ENCODE results near the gene MBP.
A peak's percentile ranks its signal among the peaks of the same experiment; 100 is the strongest.

Gene MBP

DNA sequence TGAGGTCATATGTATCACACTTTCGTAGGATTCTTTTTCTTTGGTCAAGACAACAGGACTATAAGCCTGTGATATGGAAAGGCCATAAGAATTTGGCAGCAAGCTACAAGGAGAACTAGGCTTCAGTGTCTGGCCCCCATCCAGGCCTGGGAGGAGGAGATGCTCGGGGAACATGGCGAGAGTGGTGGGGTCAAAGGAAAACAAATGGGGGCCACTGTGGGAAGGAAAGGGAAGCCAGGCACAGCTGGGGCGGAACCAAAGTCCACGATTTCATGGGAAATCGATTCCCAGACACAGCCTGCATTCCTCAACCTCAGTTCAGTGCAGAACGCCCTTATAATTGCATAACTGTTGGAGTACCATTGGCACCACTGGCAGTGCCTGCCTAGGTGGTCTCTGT, 58.2 kb downstream of the MBP start:
- ATAC-seq (replicated peaks; ENCODE audit: extremely low read depth, poor library complexity, severe bottlenecking) (no peak), DNase-seq (ENCODE audit: low spot score in 2 of 2) (no peak)
- Mint-ChIP-seq H3K4me3 (peak overlapping the region; percentile 50), H3K36me3 (ENCODE audit: insufficient read depth) (peaks cover 44% of the 10 kb centered on the region), H3K9me3 (no peaks in the 10 kb centered on the region), H3K27me3 (no peaks in the 10 kb centered on the region), H3K27ac (ENCODE audit: low read depth) (peak overlapping the region; percentile 91), H3K4me1 (peaks cover 92% of the 10 kb centered on the region)

DNA sequence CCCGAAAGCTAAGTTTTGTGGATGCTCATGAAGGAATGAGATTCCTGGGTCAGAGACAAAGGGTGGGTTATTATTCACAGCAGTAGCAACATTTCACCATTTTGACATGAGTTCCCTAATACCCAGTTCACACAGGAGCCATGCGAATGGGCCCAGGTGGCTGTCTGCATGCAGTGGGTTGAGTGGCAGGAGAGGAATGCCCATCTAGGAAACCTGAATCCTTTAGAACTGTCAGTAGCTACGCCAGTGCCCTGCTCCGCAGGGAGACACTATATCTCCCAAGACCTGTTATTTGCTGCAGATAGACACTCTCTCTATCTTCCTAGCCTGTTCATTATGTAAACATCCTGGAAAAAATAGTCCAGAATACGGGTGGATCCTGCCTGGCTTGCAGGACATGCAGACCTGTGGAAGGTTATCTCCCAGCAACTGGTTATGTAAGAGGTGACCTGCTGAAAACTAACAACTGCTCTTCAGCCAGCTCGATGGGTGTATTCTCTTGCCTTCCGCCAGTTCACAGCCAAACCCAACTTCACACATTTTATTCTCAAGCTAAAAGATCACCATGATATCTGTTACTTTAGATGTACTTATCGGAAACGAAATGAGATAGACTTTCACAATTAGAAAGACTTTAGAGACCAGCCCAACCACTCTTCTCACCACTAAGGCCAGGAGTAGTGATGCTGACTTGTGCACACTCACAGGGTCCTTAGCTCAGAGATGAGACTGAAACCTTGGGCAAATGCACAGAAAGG, 59.1 kb downstream of the MBP start:
- peak in 1 of 2 donors; percentile 60 for DNase-seq (ENCODE audit: low spot score in 2 of 2)
- H3K4me1 Mint-ChIP-seq = peaks cover 92% of the 10 kb centered on the region
- peak overlapping the region; percentile 94 for H3K27ac Mint-ChIP-seq (ENCODE audit: low read depth)
- peak; percentile 82 for ATAC-seq (replicated peaks; ENCODE audit: extremely low read depth, poor library complexity, severe bottlenecking)
- H3K4me3 Mint-ChIP-seq = peak overlapping the region; percentile 50
- H3K27me3 Mint-ChIP-seq = no peaks in the 10 kb centered on the region
- H3K36me3 Mint-ChIP-seq (ENCODE audit: insufficient read depth) = peaks cover 49% of the 10 kb centered on the region
- no peaks in the 10 kb centered on the region for H3K9me3 Mint-ChIP-seq

DNA sequence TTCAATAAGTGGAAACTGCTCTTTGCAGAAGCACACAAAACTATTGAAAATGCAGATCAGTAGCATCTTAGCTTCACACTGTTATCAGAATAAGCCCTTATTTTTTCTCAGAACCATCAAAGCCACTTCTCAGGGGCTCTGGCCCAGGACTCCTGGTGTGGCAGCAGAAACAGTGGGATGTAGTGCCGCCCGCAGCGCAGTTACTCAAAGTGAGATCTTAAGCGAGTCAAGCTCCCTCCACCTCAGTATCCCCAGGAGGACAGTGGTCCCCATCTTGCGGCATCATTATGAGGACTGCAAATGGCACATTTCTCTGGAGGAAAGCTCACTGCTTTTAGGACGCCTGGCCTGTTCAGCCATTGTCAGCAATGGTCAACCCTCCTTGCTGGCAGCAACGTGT, 60.0 kb downstream of the MBP start:
- Mint-ChIP-seq H3K4me1 (peaks cover 92% of the 10 kb centered on the region), H3K27ac (ENCODE audit: low read depth) (peak overlapping the region; percentile 94), H3K27me3 (no peaks in the 10 kb centered on the region), H3K9me3 (no peaks in the 10 kb centered on the region), H3K4me3 (peak overlapping the region; percentile 71), H3K36me3 (ENCODE audit: insufficient read depth) (peaks cover 54% of the 10 kb centered on the region)
- ATAC-seq (replicated peaks; ENCODE audit: extremely low read depth, poor library complexity, severe bottlenecking) = no peak
- DNase-seq (ENCODE audit: low spot score in 2 of 2) = no peak

DNA sequence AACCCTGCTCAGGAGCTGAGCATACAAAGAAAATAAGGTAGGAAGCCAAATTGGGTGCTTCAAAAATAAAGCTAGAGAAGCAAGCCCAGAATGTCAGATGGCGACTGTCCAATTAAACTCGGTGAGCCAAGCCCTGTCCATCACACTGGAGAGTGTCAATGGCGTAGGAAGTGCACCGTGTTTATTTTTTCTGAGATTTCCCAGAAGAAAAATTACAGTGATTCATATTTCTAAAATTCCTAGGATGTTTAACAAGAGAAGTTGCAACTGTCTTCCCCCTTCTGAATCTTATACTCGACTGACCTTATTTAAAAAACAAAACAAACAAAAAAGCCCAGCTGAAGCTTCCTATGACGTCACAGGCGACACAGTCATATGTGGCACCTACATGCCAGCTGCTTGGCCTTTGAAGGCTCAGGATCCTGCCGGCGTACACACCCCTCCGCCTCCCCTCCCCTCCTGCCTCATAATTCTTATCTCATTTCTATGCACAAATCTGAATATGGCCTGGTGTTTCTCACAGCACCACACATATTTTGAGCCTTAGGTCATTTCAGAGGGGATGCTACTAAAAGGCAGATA, 60.8 kb downstream of the MBP start:
- ATAC-seq (replicated peaks; ENCODE audit: extremely low read depth, poor library complexity, severe bottlenecking) (peak; percentile 55), DNase-seq (ENCODE audit: low spot score in 2 of 2) (peak in 1 of 2 donors; percentile 77)
- H3K4me1 Mint-ChIP-seq = peaks cover 95% of the 10 kb centered on the region
- H3K4me3 Mint-ChIP-seq = peak overlapping the region; percentile 71
- H3K9me3 Mint-ChIP-seq = no peaks in the 10 kb centered on the region
- H3K27ac Mint-ChIP-seq (ENCODE audit: low read depth) = peak overlapping the region; percentile 94
- peaks cover 61% of the 10 kb centered on the region for H3K36me3 Mint-ChIP-seq (ENCODE audit: insufficient read depth)
- H3K27me3 Mint-ChIP-seq = no peaks in the 10 kb centered on the region

DNA sequence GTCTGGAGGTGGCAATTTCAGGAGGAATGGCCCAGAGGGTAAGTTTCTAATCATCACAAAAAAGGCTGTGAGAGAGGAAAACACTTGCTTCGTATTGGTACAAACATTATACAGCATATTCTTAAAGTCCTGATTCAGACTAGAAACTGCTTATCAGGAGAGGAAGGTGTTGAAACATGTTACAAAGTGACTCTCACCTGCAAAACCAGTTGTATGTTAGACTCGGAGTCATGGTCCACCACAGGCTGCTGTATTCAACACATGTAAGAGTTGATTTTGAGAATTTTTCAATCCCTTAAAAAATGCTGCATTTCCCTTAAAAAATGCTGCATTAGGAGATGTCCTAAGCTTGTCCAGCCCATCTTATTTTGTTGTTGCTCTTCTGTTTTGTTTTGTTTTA, 61.5 kb downstream of the MBP start:
- no peaks in the 10 kb centered on the region for H3K27me3 Mint-ChIP-seq
- no peak for DNase-seq (ENCODE audit: low spot score in 2 of 2)
- H3K4me1 Mint-ChIP-seq = peaks cover 95% of the 10 kb centered on the region
- no peak for ATAC-seq (replicated peaks; ENCODE audit: extremely low read depth, poor library complexity, severe bottlenecking)
- H3K27ac Mint-ChIP-seq (ENCODE audit: low read depth) = peak overlapping the region; percentile 94
- peaks cover 57% of the 10 kb centered on the region for H3K36me3 Mint-ChIP-seq (ENCODE audit: insufficient read depth)
- H3K4me3 Mint-ChIP-seq = peak overlapping the region; percentile 71
- H3K9me3 Mint-ChIP-seq = no peaks in the 10 kb centered on the region

DNA sequence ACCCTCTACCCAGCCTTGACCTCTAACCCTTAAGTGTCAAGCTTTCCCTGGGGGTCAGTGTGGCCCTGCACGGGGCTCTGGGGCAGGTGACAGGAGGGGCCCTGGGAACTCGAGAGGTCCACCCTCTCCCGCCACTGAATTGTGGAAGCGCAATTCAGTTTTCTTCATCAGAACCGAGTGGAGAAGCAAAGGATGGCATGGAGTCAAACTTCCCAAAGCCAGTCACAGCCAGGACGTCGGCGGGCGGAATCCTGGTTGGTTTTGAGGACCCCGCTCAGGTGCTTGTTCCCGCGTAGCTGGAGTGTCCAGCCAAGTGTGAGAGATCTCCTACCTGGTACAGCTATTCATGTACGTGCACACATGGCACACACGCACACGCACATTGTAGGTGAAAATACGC, 62.0 kb downstream of the MBP start:
- H3K4me3 Mint-ChIP-seq = peak overlapping the region; percentile 71
- H3K27me3 Mint-ChIP-seq = no peaks in the 10 kb centered on the region
- peaks cover 61% of the 10 kb centered on the region for H3K36me3 Mint-ChIP-seq (ENCODE audit: insufficient read depth)
- H3K4me1 Mint-ChIP-seq = peaks cover 95% of the 10 kb centered on the region
- ATAC-seq (replicated peaks; ENCODE audit: extremely low read depth, poor library complexity, severe bottlenecking) (no peak), DNase-seq (ENCODE audit: low spot score in 2 of 2) (no peak)
- H3K27ac Mint-ChIP-seq (ENCODE audit: low read depth) = peak overlapping the region; percentile 94
- H3K9me3 Mint-ChIP-seq = no peaks in the 10 kb centered on the region

DNA sequence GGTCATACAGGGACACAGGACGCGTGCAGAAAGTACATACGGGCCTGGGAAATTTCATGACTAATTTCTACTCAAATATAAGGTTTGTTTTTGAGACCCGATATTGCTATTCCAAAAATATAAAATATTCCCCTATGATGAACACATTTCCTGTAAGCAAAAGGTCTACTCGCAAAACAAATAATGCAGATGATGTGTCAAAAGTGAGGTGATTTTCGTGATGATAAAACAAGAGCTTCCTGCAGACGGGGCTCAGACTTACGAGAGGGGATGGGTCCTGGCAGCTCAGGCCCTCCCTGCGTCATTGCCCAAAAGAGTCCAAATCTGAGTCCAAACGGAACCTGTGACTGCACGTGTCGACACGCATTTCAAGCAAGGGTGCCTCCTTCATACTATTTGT, 62.7 kb downstream of the MBP start:
- Mint-ChIP-seq H3K9me3 (no peaks in the 10 kb centered on the region), H3K4me3 (peak overlapping the region; percentile 71), H3K27ac (ENCODE audit: low read depth) (peak overlapping the region; percentile 94), H3K27me3 (no peaks in the 10 kb centered on the region), H3K4me1 (peaks cover 95% of the 10 kb centered on the region), H3K36me3 (ENCODE audit: insufficient read depth) (peaks cover 64% of the 10 kb centered on the region)
- DNase-seq (ENCODE audit: low spot score in 2 of 2) (no peak), ATAC-seq (replicated peaks; ENCODE audit: extremely low read depth, poor library complexity, severe bottlenecking) (no peak)

DNA sequence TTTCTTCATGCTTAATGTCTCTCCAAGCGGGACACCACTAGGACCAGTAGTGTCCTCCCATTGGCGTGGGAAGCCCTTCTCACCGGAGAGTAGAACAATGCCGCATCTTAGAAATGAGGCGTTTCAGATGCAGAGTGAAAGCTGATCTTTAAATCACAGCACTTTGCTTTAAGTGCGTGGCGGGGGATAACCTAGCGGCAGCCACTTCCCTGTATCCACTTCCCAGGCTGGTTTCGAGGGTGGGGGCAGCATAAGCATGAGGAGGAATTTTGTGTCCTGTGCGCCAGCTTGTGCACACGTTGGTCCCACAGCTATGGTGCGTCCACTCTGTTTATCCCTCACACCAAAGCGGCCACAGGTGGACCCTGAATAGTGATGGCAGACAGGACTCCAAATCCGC, 63.1 kb downstream of the MBP start:
- Mint-ChIP-seq H3K27ac (ENCODE audit: low read depth) (peak overlapping the region; percentile 94), H3K36me3 (ENCODE audit: insufficient read depth) (peaks cover 64% of the 10 kb centered on the region), H3K9me3 (no peaks in the 10 kb centered on the region), H3K4me1 (peaks cover 94% of the 10 kb centered on the region), H3K4me3 (peak overlapping the region; percentile 71), H3K27me3 (no peaks in the 10 kb centered on the region)
- DNase-seq (ENCODE audit: low spot score in 2 of 2) (no peak), ATAC-seq (replicated peaks; ENCODE audit: extremely low read depth, poor library complexity, severe bottlenecking) (no peak)

DNA sequence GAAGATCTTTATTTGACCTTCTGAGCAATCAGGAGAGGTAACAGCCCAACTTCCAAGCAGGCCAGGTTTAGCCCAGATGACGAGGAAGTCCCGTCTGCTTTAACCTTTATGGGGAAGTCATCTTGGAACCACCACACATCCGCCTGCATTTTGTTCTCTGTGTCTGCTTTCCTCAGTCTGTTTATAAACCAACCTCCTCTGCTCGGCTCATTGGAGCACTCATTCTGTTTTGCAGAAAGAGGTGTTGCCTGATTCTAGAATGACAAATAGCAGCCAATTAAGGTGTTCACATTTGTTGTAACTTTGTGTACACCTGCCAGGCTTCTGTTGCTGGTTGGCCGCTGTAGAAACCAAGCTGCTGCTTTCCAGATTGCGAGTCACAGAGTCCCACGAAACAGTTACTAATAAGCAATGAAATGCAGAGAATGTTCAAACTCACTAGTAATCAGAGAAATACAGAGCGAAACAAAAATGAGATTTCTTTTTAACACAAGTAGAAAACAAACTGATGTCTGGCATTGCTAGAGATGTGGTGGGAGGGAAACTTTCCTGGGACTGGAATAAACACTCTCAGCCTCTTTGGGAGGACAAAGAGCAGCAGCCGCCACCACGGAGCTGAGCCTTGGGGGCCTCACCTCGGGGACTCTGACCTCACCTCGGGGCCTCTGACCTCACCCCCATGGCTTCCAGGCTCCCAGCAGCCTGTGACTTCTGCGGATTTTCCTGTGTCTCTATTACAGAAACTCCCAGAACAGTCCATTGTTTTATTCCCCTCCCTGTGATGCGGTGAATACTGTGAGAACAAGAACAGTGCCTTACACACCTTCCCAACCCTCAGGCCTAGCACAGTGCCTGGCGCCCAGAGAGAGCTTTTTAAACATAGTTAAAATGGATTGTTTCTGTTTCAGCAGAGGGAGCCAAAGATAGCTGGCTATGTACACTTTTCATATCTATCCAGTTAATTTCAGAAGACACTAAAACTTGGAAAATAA, 64.0 kb downstream of the MBP start:
- Mint-ChIP-seq H3K36me3 (ENCODE audit: insufficient read depth) (peaks cover 68% of the 10 kb centered on the region), H3K4me1 (peaks cover 94% of the 10 kb centered on the region), H3K9me3 (no peaks in the 10 kb centered on the region), H3K4me3 (peak overlapping the region; percentile 71), H3K27me3 (no peaks in the 10 kb centered on the region), H3K27ac (ENCODE audit: low read depth) (peak overlapping the region; percentile 94)
- ATAC-seq (replicated peaks; ENCODE audit: extremely low read depth, poor library complexity, severe bottlenecking) (peak; percentile 45), DNase-seq (ENCODE audit: low spot score in 2 of 2) (peak in 1 of 2 donors; percentile 58)

DNA sequence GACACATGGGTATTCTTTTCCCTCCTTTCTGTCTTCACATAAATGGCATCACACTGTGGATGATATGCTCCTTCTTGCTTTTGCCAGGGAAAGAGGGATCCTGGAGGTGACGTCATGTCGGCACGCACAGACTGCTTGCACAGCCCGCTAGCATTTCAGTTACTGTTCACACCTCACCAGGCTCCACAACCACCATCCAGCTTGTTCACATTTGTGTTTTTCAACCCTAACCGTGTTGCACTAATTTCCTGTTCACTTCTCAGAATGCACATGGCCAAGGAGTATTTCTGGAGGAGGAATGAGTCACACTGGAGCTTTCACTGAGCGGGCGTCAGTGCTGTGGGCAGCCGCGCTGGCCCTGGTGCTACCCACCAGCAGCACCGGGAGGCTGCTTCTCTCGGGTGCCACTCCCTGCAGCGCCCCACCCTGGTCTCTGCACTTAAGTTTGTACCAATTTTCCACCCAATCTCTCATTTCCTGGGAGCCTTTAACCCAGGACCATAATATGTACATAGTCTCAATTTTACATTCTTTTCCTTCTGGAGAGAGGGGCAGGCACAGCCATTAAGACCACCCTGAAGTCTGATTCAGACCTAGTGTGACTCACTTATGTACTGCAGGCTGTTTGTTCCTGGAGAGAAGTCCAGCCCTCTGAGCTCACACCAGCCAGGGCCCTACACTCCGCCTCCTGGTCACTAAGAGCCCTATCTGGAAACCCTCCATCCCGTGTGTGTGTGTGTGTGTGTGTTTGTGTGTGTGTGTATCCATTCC, 65.1 kb downstream of the MBP start:
- H3K27ac Mint-ChIP-seq (ENCODE audit: low read depth) = peak overlapping the region; percentile 94
- peak; percentile 35 for ATAC-seq (replicated peaks; ENCODE audit: extremely low read depth, poor library complexity, severe bottlenecking)
- no peaks in the 10 kb centered on the region for H3K27me3 Mint-ChIP-seq
- peak in 1 of 2 donors; percentile 61 for DNase-seq (ENCODE audit: low spot score in 2 of 2)
- peaks cover 95% of the 10 kb centered on the region for H3K4me1 Mint-ChIP-seq
- H3K9me3 Mint-ChIP-seq = no peaks in the 10 kb centered on the region
- H3K36me3 Mint-ChIP-seq (ENCODE audit: insufficient read depth) = peaks cover 73% of the 10 kb centered on the region
- H3K4me3 Mint-ChIP-seq = peak overlapping the region; percentile 71

DNA sequence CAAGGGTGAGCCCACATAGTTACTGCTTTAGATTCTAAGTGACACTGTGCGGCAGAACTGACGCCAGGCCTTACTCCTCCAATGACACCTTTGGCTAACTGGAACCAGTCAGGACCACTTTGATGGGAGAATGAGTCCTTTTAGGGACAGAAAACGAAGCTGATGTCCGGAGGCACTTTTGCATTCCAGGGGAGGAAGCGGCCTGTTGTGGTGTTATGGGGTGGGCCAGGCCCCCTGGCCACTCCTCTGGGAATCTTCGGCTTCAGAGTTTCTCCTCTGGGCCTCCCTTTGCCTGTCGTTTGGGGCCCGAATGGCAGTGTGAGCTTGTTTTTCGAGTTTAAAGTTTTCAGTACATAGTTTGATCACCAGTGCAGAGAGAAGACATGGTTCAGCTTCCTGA, 65.9 kb downstream of the MBP start:
- ATAC-seq (replicated peaks; ENCODE audit: extremely low read depth, poor library complexity, severe bottlenecking) (no peak), DNase-seq (ENCODE audit: low spot score in 2 of 2) (no peak)
- H3K27me3 Mint-ChIP-seq = no peaks in the 10 kb centered on the region
- H3K36me3 Mint-ChIP-seq (ENCODE audit: insufficient read depth) = peaks cover 71% of the 10 kb centered on the region
- H3K9me3 Mint-ChIP-seq = no peaks in the 10 kb centered on the region
- H3K4me3 Mint-ChIP-seq = peak overlapping the region; percentile 71
- H3K4me1 Mint-ChIP-seq = peaks cover 95% of the 10 kb centered on the region
- peak overlapping the region; percentile 94 for H3K27ac Mint-ChIP-seq (ENCODE audit: low read depth)

DNA sequence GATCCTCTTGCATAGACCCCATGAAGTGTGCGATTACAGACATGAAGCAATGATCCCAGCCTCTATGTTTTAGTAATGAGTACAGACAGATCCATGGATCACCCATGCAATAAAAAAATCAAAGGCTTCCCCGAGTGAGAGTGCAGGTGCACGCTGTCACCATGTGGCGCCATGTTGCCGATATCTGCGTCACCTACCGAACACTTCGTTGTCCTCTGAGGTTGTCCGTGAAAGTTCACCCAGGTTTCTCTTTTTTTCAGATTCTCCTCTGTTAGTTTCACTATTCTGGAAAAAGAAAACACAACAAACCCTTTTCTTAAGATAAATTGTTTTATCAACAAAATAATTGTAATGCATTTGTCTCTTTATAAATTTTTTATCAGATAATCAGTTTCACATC, 66.5 kb downstream of the MBP start:
- ATAC-seq (replicated peaks; ENCODE audit: extremely low read depth, poor library complexity, severe bottlenecking) (no peak), DNase-seq (ENCODE audit: low spot score in 2 of 2) (no peak)
- Mint-ChIP-seq H3K4me1 (peaks cover 95% of the 10 kb centered on the region), H3K36me3 (ENCODE audit: insufficient read depth) (peaks cover 71% of the 10 kb centered on the region), H3K27ac (ENCODE audit: low read depth) (peak overlapping the region; percentile 99), H3K27me3 (no peaks in the 10 kb centered on the region), H3K9me3 (no peaks in the 10 kb centered on the region), H3K4me3 (peak overlapping the region; percentile 71)

All from central memory CD8-positive, alpha-beta T cell (primary cell).